IPS DF 19.7 (cell line): ENCODE measurements around the gene SERPINB6.
"Not testable (repeated sequence)": the region's sequence is repeated elsewhere in the genome, so short reads cannot be mapped to it uniquely, and the experiment has no call there.

ENCODE experiments used
- DNase-seq: peaks from one replicate; pipeline ENCODE4 v3.0.0-alpha.2; 2013; ENCODE audit warnings: low read depth, low spot score

The SERPINB6 gene

DNA sequence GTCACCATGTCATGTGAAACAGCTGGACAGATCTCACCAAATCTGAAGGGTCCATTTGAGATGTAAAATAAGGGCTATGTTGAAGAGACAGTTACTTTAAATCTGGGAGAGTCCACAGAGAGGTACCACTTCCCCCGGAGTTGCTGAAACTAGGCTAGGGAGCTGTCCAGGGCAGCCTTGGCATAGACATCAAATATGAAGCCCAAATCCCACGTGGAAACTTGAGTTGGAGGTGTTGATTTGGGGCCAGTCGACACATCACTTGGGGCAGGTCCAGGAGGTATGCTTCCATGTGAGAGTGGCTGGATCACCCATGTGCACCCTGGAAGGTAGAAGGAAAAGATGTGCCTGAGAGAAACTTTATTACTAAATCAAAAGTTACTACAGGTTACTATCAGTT is 56.2 kb downstream of the SERPINB6 start:
- no peak for DNase-seq

DNA sequence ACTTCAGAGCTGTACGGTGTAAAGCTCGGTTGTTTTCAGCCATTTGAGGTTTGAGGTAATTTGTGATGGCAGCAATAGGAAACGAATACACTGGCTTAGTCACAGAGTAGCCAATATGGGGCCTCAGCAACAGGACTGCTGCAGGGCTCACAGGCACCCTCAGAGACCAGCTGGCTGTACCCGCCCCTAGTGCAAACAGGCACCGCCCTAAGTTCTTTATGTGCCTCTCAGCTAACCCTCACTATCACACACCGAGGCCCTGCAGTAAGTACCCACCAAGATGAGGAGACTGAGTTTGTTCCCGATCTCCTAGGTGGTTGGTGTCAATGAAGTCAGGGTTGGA is 57.1 kb downstream of the SERPINB6 start:
- DNase-seq = no peak

DNA sequence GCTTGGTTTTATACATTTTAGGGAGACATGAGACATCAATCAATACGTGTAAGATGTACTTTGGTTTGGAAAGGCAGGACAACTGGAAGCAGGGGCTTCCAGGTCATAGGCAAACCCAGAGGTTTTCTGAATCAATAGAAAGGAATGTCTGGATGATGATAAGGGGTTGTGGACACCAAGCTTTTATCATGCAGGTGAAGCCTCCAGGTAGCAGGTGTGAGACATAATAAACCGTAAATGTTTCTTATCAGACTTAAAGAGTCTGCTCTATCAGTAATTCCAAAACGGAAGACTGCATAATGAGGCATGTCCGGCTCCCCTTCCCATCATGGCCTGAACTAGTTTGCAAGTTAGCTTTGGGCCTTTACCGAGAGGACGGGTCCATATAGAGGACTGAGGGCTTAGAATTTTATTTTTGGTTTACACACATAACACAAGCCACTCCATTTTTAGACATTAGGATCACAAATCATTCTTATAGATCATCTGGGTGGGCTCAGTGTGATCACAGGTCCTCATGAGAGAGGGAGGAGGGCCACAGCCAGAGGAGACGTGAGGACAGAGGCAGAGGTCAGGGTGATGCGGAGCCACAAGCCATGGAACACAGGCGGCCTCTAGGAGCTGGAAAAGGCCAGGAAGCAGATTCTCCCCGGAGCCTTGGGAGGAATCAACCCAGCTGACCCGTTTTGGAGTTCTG is 57.6 kb downstream of the SERPINB6 start:
- DNase-seq = no peak

DNA sequence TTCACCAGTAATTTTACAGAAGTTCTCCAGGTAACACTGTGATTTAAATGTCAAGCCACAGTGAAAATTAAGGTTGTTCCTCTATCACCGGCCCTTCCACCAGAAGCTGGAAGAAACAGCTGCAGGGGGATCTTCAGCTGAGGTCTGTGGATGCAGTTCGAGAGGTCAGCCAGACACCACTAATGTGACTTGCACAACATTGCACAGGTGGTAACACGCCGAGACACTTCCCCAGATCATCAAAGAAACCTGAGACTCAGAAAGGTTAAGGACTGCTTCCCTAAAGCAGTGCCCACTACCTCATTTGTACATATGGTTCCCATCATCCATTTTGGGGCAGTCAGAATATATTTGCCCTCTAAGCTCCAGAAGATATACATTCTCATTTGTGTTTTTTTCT is 60.2 kb downstream of the SERPINB6 start:
- DNase-seq = no peak

DNA sequence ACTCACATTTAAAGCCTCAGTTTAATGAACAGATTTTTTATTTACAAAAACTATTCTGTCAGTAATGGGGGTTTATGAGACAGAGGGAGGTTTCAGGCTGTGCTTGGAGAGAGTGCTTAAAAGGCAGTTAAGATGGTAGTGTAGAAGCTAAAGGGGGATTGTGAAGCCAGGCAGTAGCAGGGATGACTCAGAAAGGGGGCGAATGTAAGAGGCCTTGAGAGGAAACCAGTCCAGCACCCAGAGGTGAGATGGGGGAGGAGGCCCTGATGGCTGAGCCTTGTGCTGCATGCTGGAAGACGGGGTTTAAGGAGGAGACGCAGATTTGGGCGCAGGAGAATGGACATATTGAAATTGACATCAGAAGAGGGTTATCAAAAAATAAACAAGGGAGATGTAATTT is 61.6 kb downstream of the SERPINB6 start:
- DNase-seq = no peak

DNA sequence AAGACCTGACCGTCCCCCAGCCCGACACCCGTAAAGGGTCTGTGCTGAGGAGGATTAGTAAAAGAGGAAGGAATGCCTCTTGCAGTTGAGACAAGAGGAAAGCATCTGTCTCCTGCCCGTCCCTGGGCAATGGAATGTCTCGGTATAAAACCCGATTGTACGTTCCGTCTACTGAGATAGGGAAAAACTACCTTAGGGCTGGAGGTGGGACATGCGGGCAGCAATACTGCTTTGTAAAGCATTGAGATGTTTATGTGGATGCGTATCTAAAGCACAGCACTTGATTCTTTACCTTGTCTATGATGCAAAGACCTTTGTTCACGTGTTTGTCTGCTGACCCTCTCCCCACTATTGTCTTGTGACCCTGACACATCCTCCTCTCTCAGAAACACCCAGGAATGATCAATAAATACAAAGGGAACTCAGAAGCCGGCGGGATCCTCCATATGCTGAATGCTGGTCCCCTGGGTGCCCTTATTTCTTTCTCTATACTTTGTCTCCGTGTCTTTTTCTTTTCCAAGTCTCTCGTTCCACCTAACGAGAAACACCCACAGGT is 62.2 kb downstream of the SERPINB6 start:
- not testable (repeated sequence) for DNase-seq

DNA sequence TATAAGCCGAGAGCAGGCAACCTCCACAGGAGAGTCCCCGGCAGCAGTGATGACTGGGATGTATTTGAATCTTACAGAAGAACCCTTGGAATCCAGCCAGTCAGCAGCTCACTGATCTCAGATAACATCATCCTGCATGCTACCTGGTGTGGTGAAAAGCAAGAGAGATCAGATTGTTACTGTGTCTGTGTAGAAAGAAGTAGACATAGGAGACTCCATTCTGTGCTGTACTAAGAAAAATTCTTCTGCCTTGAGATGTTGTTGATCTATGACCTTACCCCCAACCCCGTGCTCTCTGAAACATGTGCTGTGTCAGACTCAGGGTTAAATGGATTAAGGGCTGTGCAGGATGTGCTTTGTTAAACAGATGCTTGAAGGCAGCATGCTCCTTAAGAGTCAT is 62.9 kb downstream of the SERPINB6 start:
- not testable (repeated sequence) for DNase-seq

DNA sequence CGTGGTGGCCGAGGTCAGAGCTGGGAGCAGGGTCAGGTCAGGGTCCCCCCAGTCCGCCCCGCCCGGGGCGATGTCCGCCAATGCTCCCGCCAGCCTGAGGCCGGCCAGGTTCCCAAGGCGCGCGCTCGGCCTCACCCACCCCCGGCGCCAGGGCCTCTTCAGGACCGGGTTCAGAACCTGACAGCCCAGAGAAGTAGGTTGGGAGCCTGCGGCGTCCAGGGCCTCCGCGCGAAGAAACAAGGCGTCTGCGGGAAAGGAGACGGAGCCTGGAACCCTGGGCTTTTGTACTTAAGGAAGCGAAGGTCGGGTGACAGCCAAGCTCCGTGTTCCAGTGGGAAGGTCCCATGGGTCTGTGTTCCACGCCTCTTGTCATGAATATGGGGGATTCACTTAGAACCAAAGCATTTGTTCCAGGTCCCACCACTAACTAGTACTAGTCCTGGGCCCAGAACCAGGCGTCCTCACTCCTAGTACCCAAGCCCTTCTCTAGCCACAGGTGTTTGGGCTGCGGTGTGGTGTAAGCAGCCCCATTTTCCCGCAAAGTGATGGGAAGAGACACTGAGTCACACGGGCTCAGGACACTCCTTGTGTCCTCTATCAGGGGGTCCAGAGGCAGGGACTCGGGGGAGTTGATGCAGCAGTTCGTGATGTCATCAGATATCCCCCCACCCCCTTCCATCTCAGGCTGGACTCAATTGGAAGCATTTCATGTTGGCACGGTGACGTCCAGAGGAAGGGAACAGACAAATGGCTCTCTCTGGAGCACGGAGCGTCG is 67.8 kb downstream of the SERPINB6 start:
- not testable (repeated sequence) for DNase-seq

DNA sequence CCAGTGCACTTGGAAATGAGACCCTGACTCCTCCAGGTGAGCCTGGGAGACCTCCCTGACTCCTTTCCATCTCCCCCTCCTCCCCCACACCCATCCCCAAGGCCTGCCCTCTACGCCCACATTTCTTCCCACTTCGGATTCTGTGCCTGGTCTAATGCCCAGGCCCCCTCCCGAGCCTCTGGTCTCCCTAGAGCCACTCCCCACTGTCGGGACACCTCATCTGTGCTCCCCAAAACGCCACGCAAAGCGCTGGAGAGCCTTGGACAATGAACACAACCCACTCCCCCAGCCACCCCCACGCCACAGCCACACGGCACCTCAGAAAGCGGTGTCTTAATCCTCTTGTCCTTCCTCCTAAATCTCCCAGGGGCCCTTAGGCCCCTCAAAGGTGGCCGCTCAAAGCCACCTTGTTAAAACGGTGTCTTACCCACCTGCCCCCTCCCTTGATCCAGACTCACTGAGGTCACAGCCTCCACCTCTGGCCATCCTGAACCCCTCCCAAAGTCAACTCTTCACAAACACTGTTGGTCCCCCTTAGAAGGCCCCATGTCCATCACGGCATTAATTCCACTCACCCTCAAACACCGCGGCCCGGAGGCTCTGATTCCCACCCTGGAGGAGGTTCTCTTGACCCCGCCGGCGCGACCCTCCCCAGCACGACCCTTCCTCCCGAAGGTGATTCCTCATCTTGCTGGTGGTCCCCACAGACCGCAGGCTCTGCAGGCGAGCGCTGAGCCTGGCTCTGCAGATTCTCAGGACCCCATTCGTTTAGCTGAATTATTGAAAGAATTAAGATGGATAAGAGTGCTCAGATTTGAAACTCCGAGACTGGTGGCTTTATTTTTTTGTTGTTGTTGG is 69.5 kb downstream of the SERPINB6 start:
- not testable (repeated sequence) for DNase-seq

DNA sequence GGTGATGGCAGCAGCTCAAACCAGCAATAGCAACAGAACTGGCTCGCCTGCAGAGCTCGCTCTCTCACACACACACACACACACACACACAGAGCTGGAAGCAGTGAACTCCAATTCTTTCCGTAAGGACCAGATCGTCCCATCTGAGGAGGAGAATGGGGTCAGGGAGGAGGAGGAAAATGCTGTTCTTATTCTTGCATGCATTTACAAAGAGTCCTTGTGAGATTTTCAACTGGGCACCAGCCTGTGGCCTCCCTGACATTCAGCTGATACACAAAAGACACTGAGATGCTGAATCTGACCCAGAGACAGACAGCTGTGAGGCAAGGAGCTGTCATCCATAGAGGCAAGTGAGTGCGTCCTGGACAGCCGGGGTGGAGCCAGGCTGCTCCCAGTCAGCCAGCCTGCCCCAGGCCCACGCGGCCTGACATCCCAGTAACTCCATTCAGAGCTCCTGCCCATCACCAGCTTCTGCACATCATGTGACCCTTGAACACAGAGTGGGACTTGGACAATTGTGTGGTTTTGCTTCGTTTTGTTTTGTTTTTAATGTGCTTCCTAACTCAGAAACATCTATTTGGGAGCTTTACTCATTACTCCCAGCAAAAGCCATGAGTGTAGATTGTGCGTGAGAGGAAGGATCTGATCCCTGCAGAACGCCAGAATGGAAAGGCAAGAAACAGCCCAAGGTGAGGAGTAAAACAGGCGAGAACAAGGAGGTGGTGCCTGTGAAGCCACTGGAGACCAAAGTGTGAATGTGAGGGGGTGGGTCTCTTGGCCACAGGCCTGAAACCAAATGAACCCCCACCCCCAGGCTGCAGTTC is 70.3 kb downstream of the SERPINB6 start:
- no peak for DNase-seq

DNA sequence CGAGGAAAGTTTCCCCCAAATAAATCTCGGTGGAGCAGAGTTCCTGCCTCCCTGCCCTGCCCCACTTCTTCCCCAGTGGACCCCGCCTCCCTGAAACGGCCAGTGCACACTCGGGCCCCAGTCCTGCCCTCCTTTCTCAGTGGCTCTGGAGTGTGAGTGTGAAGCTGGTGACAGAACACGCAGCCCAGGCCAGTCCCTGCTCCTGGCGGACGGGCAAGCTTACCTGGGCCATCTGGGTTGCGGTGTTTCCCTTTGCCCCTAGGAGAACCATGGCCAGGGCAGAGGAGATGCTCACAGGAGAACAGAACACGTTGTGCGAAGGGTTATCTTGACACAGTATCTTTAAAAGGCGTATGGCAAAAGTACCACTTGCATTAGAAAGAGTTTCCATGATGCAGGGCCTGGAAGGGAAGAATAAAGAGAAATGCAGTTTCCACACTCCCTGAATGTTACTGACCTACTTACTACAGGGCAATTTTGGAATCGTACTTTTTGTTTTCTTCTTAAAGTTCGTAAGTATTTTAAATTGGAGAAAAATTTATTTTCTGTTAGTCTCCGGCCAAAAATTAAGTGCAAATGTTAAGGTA is 71.1 kb downstream of the SERPINB6 start:
- no peak for DNase-seq

DNA sequence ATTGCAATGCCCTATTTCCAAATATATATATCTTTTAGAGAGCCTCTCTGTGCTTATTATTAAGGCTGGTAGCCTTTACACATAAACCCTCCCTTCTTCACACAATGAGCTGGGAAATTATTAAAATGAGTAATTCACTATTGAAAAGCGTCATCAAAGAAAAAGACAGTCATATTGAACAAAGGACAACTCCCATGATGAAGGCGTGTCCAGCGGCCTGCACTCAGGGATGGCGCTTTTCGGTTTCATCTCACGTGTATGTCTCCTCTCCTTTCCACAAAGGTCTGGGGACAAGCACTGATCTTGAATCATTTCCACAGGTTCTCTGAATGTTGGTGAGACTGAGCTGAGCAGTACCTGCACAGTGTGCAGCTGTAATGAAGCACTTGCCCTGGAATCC is 71.8 kb downstream of the SERPINB6 start:
- DNase-seq = no peak
